HG03280 (cell line): ENCODE measurements around the gene SCAF1.

Experiments used
- ATAC-seq: cut with Tn5 transposase; IDR thresholded peaks from one replicate; pipeline ENCODE4 v1.9.1; 2021; ENCODE audit warnings: mild to moderate bottlenecking, moderate library complexity; ENCODE audit not compliant: unreplicated experiment

The SCAF1 gene

GRCh38 chr19:49642492-49643035, 555 bp downstream of the SCAF1 start:
- no peak for ATAC-seq

- no peak for ATAC-seq
Measured at GRCh38 chr19:49643466-49643865, 1.5 kb downstream of the SCAF1 start.

DNA sequence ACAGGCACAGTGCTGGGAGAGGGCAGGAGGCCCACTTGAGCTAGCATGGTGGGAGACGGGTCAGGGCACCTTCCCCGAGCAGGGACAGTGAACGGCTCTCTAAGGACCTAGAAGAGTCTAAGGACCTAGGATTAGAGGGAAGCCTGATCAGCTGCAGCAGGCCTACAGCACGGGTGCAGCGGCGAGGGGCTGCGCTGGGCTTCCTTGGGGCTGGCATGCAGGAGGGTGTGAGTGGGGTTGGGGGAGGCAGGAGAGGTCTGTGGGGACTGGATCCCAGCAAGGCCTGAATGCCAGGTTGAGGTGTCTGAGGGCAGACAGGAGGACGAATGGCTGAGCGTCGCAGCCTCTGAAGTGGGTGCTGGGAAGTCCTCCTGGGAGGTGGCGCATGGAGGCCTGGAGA, 3.6 kb downstream of the SCAF1 start:
- ATAC-seq = no peak

DNA sequence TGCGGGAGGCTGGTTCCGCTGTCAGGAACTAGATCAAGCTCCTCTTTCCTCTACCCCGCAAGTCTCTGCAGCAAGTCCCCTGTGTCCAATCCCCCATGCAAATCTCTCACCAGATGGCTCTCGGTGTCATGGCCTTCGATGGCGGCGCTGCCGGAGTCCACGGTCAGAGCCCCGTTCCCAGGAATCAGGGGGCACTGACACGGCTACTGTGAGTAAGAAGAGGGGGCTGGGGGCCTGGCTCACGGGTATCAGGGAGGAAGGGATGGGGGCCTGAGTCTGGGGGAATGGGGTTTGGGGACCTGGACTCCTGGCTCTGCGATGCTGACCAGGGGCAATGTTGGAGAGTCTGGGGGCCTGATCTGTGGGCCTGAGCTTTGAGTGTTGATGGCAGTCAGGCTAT, 4.0 kb downstream of the SCAF1 start:
- ATAC-seq = no peak

DNA sequence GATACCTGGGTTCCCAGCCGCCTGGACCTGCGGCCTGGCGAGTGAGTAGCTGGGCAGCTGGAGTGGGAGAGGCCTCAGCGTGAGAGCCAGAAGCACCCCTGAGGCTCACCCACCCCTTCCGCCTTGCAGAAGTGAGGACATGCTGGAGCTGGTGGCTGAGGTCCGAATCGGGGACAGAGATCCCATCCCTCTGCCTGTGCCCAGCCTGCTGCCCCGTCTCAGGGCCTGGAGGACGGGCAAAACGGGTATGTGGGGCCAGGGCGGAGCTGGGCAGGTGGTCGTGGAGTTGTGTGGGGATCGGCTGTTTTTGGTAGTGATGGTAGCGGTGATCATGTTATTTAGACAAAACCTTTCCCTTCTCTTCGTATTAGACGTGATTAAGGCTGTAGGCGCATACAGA, 4.6 kb downstream of the SCAF1 start:
- no peak for ATAC-seq

DNA sequence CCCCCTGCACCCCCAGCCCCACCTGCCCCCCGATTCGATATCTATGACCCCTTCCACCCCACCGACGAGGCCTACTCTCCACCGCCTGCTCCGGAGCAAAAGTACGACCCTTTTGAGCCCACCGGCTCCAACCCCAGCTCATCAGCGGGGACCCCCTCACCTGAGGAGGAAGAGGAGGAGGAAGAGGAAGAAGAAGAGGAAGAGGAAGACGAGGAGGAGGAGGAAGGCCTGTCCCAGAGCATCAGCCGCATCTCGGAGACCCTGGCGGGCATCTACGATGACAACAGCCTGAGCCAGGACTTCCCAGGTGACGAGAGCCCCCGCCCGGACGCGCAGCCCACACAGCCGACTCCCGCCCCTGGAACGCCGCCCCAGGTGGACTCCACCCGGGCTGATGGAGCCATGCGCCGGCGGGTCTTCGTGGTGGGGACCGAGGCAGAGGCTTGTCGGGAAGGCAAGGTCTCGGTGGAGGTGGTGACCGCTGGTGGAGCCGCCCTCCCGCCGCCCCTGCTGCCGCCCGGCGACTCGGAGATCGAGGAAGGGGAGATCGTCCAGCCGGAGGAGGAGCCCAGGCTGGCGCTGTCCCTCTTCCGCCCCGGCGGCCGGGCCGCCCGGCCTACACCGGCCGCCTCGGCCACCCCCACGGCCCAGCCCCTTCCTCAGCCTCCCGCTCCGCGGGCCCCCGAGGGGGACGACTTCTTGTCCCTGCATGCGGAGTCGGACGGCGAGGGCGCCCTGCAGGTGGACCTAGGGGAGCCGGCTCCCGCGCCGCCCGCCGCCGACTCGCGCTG, 9.2 kb downstream of the SCAF1 start:
- ATAC-seq = no peak

- no peak for ATAC-seq
Measured at GRCh38 chr19:49651820-49652550, 10.0 kb downstream of the SCAF1 start.

- no peak for ATAC-seq
Measured at GRCh38 chr19:49652551-49653465, 10.8 kb downstream of the SCAF1 start.

DNA sequence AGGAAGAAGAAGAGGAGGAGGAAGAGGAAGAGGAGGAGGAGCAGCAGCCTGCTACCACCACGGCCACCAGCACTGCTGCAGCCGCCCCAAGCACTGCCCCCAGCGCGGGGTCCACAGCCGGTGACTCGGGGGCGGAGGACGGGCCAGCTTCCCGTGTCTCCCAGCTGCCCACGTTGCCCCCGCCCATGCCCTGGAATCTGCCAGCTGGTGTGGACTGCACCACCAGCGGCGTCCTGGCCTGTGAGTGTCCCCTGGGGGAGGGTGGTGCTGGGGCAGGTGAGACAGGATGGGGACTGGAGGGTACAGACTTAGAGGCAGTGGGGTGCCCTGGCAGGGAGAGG, 11.4 kb downstream of the SCAF1 start:
- no peak for ATAC-seq

- ATAC-seq = no peak
Measured at GRCh38 chr19:49654581-49654980, 12.6 kb downstream of the SCAF1 start.

DNA sequence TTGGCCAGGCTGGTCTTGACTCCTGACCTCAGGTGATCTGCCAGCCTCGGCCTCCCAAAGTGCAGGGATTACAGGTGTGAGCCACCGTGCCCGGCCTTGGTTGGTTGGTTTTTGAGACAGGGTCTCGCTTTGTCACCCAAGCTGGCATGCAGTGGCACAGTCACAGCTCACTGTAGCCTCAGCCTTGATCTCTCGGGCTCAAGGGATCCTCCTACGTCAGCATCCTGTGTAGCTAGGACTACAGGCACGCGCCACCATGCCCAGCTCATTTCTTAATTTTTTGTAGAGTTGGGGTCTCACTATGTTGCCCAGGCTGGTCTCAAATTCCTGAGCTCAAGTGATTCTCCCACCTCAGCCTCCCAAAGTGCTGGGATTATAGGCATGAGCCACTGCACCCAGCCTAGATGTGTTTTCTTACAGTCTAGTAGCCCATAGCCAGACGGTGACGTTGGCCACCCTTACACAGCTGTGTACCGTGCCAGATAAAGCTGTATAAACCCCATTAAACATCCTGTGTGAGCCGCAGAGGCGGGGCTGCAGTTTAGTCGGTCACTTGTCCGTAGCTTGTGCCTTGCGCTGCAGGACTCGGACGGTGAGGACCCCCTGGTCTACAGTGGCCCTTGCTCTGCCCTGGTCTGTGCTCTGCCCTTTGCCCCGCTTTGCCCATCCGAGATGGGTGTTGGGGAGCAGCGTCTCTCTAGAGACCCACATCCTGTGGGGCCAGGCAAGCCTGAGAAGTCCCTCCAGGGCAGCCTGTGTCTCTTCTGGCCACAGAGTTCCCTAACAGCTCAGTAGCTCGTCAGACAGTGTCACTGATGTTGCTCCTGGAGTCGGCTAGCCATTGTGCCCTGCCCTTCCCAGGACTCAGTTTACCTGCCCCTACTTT, 13.8 kb downstream of the SCAF1 start:
- ATAC-seq = no peak

- ATAC-seq = no peak
Measured at GRCh38 chr19:49656456-49657109, 14.6 kb downstream of the SCAF1 start.

- no peak for ATAC-seq
Measured at GRCh38 chr19:49657493-49658138, 15.6 kb downstream of the SCAF1 start.

- no peak for ATAC-seq
Measured at GRCh38 chr19:49658139-49658517, 16.1 kb downstream of the SCAF1 start.

DNA sequence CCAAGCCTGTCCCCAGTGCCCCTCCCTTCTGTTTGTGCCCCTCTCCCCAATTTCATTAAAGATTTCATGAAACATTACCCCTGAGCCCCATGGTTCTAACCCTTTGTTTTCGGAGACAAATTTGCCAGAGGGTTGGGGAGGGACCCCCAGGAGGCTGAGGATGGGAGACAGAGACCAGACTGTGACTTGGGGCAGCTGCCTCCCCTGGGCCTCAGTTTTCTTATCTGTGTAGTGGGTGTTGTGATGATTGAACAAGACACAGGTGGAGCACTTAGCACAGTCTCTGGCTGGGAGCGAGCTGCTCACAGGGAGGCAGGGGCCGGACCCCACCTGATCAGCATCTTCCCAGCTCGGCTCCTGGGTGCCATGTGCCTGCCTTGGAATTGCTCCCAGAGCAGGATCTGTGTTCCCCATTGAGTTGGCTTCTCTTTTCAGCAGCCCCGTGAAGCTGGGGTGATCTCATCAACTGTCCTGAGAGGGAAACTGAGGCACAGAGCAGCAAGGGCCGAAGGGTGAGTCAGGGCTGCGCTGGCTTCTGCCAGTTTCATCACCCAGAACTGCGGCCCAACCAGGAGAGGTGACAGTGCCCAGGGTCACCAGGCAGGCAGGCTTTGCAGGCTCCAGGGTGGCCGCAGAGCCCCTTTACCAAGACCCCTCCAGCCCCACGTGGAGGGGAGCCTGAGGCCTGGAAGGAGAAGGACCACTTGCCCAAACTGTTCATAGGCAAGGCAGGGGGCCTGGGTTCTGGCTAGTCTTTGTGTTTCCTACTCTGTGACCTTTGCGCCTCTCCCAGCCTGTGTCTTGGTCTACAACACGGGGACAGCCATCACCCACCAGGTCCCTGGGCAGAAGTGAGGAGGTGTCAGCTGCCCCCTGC, 16.8 kb downstream of the SCAF1 start:
- ATAC-seq = no peak

DNA sequence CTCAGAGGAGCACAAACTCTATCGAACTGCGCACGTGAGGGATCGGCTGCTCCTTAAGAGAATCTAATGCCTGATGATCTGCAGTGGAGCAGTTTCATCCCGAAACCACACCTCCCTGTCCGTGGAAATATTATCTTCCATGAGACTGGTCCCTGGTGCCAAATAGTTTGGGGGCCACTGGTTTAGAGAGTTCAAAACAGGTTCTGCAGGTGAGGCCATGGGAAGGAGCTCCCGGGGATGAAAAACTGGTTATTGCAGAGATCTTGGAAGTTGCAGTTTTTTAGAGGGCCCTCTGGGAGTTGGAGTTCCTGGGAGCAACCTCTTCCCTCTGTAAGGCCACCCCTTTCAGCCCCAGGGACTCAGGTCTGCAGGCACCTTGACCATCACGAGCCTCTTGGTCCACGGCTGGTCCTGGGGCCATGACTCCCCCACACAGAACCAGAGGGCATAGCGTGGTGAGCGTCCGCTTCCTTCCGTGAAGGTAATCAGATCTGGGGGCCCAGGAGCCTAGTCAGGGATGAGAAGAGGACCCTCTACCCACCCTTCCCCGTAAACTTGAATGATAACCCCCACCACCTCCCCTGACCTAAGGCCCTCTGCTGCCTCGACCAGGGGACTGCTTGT, 18.4 kb downstream of the SCAF1 start:
- ATAC-seq = no peak

- ATAC-seq = no peak
Measured at GRCh38 chr19:49662011-49662410, 20.0 kb downstream of the SCAF1 start.

GRCh38 chr19:49663224-49663623, 21.2 kb downstream of the SCAF1 start:
- no peak for ATAC-seq
